ENCODE measurements around the gene CARF. TPM values are rescaled to one million over a fixed set of nuclear protein-coding genes. Genes with fewer than 3 reads are reported as not detected.
A peak's percentile ranks its signal among the peaks of the same experiment; 100 is the strongest.

CARF gene
- total RNA-seq, 1 experiment from 2014 or later = 4.2 TPM

GRCh38 chr2:203018181-203018580, 106.1 kb downstream of the CARF start:
- no peaks in the 10 kb centered on the region for H3K27me3 ChIP-seq (ENCODE audit: insufficient read depth, low read length)
- H3K27ac Mint-ChIP-seq = peak overlapping the region in 2 of 3 experiments; percentile 8 to 58; a peak in 2 of 7 replicates
- H2BK12ac ChIP-seq (ENCODE audit: insufficient read length, low read depth, low read length) = no peak overlapping the region
- H2BK15ac ChIP-seq (ENCODE audit: low read depth, low read length) = no peak overlapping the region
- no peaks in the 10 kb centered on the region for H4K20me1 ChIP-seq (ENCODE audit: control insufficient read depth, insufficient read depth, insufficient read length)
- H3K4me3 Mint-ChIP-seq = peak overlapping the region; percentile 11 to 33; a peak in 2 of 5 replicates
- WGBS (ENCODE audit: extremely low coverage, insufficient read length, low lambda C conversion rate) = no CpG with 5 or more reads among the region's 1 CpG
- H3K9ac ChIP-seq (ENCODE audit: extremely low read depth, insufficient read length, low read length) = no peak overlapping the region
- DNase-seq = no peak
- H2AFZ ChIP-seq (ENCODE audit: low read length) = no peak overlapping the region
- no peaks in the 10 kb centered on the region for H3K27me3 Mint-ChIP-seq (ENCODE audit: low read depth)
- H3K4me1 ChIP-seq (ENCODE audit: insufficient read depth, low read length) = no peaks in the 10 kb centered on the region
- H3K4me2 ChIP-seq (ENCODE audit: insufficient read depth, insufficient read length, low read length) = no peak overlapping the region
- H3K79me2 ChIP-seq (ENCODE audit: insufficient read depth, low read length) = no peaks in the 10 kb centered on the region
- H3K9me3 ChIP-seq (ENCODE audit: control insufficient read depth, low read depth, low read length) = no peaks in the 10 kb centered on the region
- H3K18ac ChIP-seq (ENCODE audit: insufficient read length, low read depth, low read length) = no peak overlapping the region
- peaks cover 21 to 28% of the 10 kb centered on the region in 2 experiments for H3K4me1 Mint-ChIP-seq
- H3K79me1 ChIP-seq (ENCODE audit: insufficient read depth, low read depth, low read length, poor library complexity, severe bottlenecking) = no peaks in the 10 kb centered on the region
- H4K5ac ChIP-seq (ENCODE audit: insufficient read length, low read depth, low read length) = no peak overlapping the region
- no peak for TF ChIP-seq CTCF (conservative IDR thresholded peaks at IDR 0.05)
- H4K91ac ChIP-seq (ENCODE audit: insufficient read length, low read depth, low read length) = no peak overlapping the region
- no peak overlapping the region for H2BK120ac ChIP-seq (ENCODE audit: low read depth, low read length, poor library complexity, severe bottlenecking)
- H3K4ac ChIP-seq (ENCODE audit: low read depth, low read length) = no peak overlapping the region
- no peak overlapping the region for H2BK20ac ChIP-seq (ENCODE audit: low read depth, low read length, poor library complexity, severe bottlenecking)
- no peaks in the 10 kb centered on the region for H3K9me3 Mint-ChIP-seq
- H2BK5ac ChIP-seq (ENCODE audit: insufficient read length, low read length) = no peak overlapping the region
- H3K14ac ChIP-seq (ENCODE audit: insufficient read depth, low read length) = no peak overlapping the region
- H2AK5ac ChIP-seq (ENCODE audit: insufficient read length, low read length) = no peak overlapping the region
- no peak overlapping the region for H3K23ac ChIP-seq (ENCODE audit: insufficient read length, low read depth, low read length)
- H3K36me3 Mint-ChIP-seq (ENCODE audit: insufficient read depth in 1 of 3, low read depth in 3 of 3) = no peaks in the 10 kb centered on the region
- no peak overlapping the region for H3T11ph ChIP-seq (ENCODE audit: low read length)
- no peak overlapping the region for H3K27ac ChIP-seq (ENCODE audit: insufficient read length, low read depth, low read length)
- H4K8ac ChIP-seq (replicated peaks; ENCODE audit: insufficient read length, low read depth, low read length) = no peak overlapping the region
- no peak overlapping the region for H3K56ac ChIP-seq (ENCODE audit: insufficient read length, low read depth, low read length)
- no peaks in the 10 kb centered on the region for H3K23me2 ChIP-seq (ENCODE audit: insufficient read length, low read depth, low read length, poor library complexity, severe bottlenecking)
